Activated naive CD4-positive, alpha-beta T cell treated with anti-CD3 and anti-CD28 coated beads, Interleukin-2, amount 50 U/mL, for 72 hours (primary cell): ENCODE data around the gene FOXN1. TPM values are rescaled to one million over a fixed set of nuclear protein-coding genes. Genes with fewer than 3 reads are reported as not detected.

Source experiments
- ATAC-seq, 2 donors: fragments of 150-1000 bp; cut with Tn5 transposase; 2 replicates each; pipeline ENCODE4 v1.10.0; 2021; ENCODE audit warnings: mild to moderate bottlenecking in 2 of 2, moderate library complexity in 2 of 2
- DNase-seq, 2 donors: peaks; one replicate each; pipeline ENCODE4 v3.0.0; 2021 to 2022; ENCODE audit warnings: low spot score in 2 of 2
- H3K27ac Mint-ChIP-seq, 2 donors: one replicate each; pipeline ENCODE4 v1.8.0; 2022; ENCODE audit warnings: mild to moderate bottlenecking in 2 of 2, mixed read lengths in 2 of 2
- H3K36me3 Mint-ChIP-seq, 2 donors: one replicate each; pipeline ENCODE4 v1.8.0; 2022; ENCODE audit warnings: mixed read lengths in 2 of 2
- H3K9me3 Mint-ChIP-seq, 2 donors: one replicate each; pipeline ENCODE4 v1.8.0; 2022; ENCODE audit warnings: mixed read lengths in 2 of 2
- total RNA-seq, 2 donors: library from RNA; stranded (reverse); gene quantifications; one replicate each; pipeline ENCODE4 v1.2.3, GENCODE V29; 2022

The FOXN1 gene
- total RNA-seq, 2 donors from 2014 or later, result not detected

DNA sequence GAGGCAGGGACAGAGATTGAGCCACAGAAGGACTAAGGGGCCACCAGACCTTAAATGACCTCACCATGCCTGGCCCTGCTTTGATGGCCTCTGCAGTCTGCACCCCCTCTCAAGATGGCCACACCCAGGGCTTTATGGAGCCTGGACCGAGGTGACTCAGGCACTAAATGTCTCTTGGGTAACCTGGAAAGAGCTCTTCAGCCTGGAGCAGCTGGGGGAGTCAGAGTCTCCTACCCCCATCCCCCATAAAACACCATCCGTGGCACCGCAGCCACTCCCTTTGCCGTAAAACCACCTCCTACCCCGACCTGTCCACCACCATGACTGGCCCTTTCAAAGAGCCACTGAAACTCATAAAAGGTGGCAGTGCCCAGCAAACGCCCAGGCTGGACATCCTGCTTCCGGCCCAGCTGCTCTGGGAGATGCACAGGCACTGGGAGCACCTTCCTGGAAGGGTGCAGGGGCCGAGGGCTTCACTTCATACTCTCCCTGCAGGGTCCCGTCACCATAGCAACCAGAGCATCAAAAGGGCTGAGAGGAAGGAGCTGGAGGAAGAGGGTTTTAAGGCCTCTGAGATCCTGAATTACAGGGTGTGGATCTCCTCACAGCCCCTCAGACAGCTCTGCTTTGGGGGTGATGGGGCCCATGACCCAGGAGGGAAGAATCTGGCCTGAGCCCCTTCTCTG is 22.3 kb downstream of the FOXN1 start:
- Mint-ChIP-seq H3K36me3 (no peaks in the 10 kb centered on the region), H3K9me3 (no peaks in the 10 kb centered on the region), H3K27ac (no peak overlapping the region)
- DNase-seq (no peak), ATAC-seq (no peak)

DNA sequence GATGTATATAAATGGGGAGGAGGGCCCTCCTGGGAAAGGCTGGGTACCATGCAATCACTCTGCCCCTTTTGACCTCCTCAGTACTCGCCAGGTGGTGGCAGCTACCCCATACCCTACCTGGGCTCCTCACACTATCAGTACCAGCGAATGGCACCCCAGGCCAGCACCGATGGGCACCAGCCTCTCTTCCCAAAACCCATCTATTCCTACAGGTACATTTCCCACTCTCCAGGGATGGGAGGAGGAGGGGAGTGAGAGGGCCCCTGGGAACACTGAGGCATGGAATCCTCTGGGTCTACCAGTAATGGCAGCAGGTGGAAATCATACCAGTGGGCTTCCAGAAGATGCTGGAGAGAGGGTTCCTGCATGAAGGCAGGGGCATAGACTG is 22.9 kb downstream of the FOXN1 start:
- no peaks in the 10 kb centered on the region for H3K36me3 Mint-ChIP-seq
- DNase-seq, result no peak
- H3K9me3 Mint-ChIP-seq, result no peaks in the 10 kb centered on the region
- no peak overlapping the region for H3K27ac Mint-ChIP-seq
- ATAC-seq, result no peak

DNA sequence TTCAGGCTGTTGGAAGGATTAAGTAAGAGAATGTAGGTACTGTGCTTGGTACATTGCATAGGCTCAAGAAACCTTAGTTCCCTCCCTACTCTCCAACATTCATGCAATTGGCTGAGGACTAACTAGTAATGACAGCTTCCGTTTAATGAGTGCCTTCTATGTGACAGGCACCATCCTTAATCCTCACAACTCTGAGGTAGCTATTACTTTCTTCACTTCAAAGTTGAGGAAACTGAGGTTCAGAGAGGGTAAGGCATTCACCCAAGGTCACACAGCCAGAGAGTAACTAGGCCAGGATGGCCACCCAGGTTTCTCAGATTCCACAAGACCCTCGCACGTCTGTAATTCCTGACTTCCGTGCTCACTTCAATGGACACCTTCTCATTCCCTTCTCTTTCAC is 24.1 kb downstream of the FOXN1 start:
- Mint-ChIP-seq H3K9me3 (no peaks in the 10 kb centered on the region), H3K36me3 (no peaks in the 10 kb centered on the region), H3K27ac (no peak overlapping the region)
- ATAC-seq (no peak), DNase-seq (no peak)

DNA sequence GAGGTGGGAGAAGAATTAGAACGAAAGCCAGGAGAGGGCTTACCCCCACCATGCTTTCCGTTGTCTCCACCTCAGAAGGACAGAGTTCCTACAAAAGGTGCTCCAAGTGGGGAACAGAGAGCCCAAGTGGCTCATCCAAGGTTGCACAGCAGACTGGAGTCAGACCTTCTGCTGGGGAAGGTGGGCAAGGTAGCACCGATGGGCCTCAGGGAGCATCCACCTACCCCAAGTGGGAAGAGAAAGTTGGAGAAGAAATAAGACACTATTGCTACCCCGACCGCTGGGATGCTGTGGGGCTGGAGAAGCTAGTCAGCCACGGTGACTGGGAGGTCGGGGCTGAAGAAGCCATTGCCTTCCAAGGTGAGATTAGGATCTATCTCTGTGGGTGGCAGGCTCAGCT is 24.8 kb downstream of the FOXN1 start:
- ATAC-seq (no peak), DNase-seq (no peak)
- Mint-ChIP-seq H3K36me3 (no peaks in the 10 kb centered on the region), H3K9me3 (no peaks in the 10 kb centered on the region), H3K27ac (no peak overlapping the region)

DNA sequence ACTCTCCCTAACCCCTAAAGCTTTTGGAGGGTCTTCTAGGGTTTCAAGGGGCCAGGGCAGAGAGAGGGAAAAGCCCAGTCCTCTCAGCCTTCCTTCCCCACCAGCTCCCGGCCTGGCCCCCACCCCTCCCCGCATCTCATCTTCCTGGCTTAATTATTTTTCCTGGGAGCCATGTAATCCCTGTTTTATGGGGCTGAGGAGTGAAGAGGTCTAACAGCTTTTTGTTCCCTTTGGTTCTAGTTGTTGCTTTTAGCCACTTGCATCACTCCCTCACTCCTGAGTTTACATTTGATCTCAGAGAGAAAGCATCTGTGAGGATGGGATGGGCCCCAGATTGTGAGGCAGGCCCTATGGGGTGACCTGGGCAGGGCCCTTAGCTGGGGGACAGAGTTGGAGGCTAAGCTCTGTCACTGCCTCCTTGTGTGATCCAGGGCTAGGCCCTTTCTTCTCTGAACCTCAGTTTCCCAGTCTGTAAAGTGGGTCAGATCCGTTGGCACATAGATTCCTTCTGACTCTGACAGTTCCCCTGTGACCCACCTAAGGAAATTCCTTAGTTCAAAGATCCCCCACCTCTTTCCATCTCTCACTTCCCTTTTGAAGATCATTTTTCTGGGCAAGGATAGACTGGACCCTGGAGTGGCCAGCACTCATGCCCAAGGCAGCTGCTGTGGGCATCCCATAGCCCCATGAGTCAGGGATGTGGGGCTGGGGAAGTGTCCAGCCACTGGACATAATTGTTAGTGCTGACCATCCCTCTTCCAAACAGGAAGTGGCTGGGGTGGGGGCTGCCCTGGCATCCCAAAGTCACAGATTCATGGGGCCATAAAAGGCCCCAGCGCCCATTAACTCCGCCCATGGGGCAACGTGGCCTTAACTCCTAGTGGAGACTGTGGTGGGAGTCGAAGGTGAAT is 26.2 kb downstream of the FOXN1 start:
- Mint-ChIP-seq H3K27ac (no peak overlapping the region), H3K9me3 (no peaks in the 10 kb centered on the region), H3K36me3 (no peaks in the 10 kb centered on the region)
- no peak for DNase-seq
- no peak for ATAC-seq

DNA sequence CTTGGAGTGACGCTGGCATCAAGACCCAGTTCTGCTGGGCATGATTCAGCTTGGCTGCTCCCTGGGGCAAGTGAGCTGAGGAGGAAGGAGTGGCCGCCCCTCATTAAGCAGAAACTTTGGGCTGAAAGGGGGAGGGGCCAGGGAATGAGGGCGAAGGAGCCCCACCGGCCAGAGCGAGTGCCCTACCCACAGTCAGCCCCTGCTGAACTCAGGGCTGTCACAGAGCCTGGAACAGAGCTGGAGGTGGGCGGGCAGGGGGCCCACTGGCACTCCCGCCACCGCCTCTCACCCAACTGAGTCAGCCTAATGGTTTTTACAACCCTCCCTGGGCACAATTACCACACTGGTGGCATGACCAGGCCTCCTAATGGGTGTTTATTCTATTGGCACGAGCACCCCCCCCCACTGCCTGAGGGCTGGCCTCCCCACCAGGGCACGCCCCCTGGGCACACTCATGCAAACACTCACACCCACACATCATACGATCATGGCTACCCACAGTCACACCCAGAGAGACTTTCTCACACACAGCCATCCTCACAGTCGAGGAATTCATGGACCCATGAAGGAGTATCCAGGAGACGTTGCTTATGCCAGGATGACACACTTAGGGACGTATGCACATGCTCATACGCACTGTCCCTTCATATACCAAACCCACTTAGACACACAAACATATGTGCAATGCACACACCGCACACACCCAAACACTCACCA is 27.1 kb downstream of the FOXN1 start:
- Mint-ChIP-seq H3K9me3 (no peaks in the 10 kb centered on the region), H3K36me3 (no peaks in the 10 kb centered on the region), H3K27ac (no peak overlapping the region)
- ATAC-seq (no peak), DNase-seq (no peak)

DNA sequence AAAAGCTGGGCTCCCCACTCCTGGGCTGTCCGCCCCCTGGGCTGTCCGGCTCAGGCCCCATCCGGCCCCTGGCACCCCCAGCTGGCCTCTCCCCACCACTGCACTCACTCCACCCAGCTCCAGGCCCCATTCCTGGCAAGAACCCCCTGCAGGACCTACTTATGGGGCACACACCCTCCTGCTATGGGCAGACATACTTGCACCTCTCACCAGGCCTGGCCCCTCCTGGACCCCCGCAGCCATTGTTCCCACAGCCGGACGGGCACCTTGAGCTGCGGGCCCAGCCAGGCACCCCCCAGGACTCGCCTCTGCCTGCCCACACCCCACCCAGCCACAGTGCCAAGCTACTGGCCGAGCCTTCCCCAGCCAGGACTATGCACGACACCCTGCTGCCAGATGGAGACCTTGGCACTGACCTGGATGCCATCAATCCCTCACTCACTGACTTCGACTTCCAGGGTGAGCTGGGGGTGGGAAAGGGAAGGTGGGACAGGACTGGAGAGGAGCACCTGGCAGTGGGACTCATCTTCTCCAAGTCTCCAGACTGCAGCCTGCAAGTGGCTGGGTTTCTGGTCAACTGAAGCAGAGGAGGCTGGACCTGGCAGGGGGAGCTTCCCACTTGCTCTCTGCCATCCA is 28.7 kb downstream of the FOXN1 start:
- DNase-seq (no peak), ATAC-seq (no peak)
- no peaks in the 10 kb centered on the region for H3K36me3 Mint-ChIP-seq
- no peak overlapping the region for H3K27ac Mint-ChIP-seq
- H3K9me3 Mint-ChIP-seq, result no peaks in the 10 kb centered on the region

DNA sequence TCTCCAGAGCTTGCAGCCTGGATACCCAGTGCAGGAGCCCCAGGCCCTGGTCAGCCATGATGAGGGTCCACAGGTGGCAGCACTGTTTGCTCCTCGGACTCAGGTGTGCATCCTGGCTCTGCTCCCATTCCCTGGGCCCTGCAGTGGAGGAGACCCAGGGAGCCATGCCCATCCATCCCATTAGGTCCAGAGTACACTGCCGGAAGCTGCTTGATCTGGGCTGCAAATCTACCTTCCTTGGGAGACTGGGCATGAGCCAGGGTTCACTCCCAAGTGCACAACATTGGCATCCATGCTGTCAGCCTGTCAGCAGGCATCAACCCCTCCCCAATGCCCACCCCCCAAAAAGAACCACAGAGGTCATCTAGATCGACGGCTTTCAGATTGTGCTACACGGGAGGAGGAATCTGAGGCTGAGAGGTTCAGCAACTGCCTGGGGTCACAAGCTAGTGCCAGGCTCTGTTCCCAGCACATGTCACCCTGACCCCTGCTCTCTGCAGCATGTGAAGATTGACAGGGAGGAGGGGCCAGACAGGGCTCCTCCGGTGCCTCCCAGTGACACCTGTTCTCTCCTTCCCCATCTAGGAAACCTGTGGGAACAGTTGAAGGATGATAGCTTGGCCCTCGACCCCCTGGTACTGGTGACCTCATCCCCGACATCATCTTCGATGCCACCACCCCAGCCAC is 30.5 kb downstream of the FOXN1 start:
- no peaks in the 10 kb centered on the region for H3K36me3 Mint-ChIP-seq
- ATAC-seq (no peak), DNase-seq (no peak)
- no peak overlapping the region for H3K27ac Mint-ChIP-seq
- H3K9me3 Mint-ChIP-seq, result no peaks in the 10 kb centered on the region

DNA sequence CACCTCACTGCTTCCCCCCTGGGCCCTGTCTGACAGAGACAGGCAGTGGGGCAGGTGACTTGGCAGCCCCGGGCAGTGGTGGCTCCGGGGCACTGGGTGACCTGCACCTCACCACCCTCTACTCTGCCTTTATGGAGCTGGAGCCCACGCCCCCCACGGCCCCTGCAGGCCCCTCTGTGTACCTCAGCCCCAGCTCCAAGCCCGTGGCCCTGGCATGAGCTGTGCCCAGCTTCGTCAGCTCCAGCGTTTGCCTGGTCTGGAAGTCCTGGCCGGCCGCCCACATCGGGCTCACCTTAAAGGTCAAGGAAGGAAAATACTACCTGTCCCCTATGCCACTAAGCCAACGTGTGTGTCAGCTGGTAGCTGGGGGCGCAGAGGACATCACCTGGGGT is 31.1 kb downstream of the FOXN1 start:
- no peak overlapping the region for H3K27ac Mint-ChIP-seq
- H3K36me3 Mint-ChIP-seq, result no peaks in the 10 kb centered on the region
- ATAC-seq, result no peak
- no peak for DNase-seq
- no peaks in the 10 kb centered on the region for H3K9me3 Mint-ChIP-seq

DNA sequence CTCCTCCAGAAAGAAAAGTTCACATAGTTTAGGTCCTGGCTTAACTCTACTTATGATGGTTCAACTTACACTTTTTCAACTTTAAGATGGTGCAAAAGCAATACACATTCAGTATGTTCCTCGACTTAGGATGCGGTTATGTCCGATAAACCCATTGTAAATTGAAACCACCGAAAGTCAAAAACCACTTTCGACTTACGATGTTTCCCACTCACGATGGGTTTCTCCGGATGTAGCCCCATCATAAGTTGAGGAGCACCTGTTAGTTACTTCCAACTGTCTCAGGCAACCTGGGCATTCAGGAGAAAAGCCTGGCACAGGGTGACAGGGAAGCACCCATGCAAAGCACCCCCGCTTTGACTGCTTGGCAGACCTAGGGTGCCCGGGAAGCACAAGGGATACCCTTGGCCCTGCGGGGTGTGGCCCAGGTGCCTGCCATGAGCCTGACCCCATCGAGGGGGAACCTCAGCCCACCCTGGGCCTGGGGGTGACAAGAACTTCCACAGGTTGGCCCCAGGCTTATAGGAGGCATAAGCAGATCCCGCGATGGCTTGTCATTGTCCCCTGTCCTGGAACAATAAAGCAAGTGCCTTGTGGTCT is 32.2 kb downstream of the FOXN1 start:
- Mint-ChIP-seq H3K9me3 (no peaks in the 10 kb centered on the region), H3K27ac (no peak overlapping the region), H3K36me3 (no peaks in the 10 kb centered on the region)
- ATAC-seq, result no peak
- no peak for DNase-seq

DNA sequence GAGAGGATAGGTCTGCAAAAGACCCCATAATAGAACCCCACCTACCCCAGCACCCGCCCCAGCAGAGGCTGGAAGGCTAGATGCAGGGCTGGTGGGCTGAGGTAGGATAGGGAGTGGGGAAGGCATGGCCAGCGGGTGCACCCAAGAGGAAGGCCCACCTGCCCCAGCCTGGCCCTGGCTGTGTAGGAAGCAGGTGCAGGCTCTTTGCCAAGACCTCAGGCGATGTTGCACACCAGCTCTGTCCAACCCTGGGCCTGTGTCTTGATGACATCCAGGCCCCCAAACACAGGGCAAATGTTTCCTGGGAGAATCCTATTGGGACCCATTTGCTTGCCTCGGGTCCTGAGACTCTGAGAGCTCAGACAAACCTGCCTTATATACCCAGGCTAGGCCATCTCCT is 34.1 kb downstream of the FOXN1 start:
- DNase-seq (no peak), ATAC-seq (no peak)
- Mint-ChIP-seq H3K9me3 (no peaks in the 10 kb centered on the region), H3K27ac (no peak overlapping the region), H3K36me3 (no peaks in the 10 kb centered on the region)

DNA sequence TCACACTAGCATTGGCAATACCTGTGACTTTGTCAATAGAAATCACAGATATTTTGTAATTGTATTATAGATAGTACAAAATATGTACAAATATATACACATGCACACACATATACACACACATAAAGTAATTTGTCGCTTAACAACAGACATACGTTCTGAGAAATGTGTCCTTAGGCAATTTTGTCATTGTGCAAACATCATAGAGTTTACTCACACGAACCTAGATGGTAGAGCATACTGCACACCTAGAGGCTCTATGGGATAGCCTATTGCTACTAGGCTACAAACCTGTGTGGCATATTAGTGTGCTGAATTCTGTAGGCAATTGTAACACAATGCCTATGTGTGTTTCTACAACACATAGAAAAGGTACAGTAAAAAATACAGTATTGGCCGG is 35.3 kb downstream of the FOXN1 start:
- H3K36me3 Mint-ChIP-seq, result no peaks in the 10 kb centered on the region
- H3K9me3 Mint-ChIP-seq, result no peaks in the 10 kb centered on the region
- ATAC-seq, result no peak
- no peak for DNase-seq
- H3K27ac Mint-ChIP-seq, result no peak overlapping the region

DNA sequence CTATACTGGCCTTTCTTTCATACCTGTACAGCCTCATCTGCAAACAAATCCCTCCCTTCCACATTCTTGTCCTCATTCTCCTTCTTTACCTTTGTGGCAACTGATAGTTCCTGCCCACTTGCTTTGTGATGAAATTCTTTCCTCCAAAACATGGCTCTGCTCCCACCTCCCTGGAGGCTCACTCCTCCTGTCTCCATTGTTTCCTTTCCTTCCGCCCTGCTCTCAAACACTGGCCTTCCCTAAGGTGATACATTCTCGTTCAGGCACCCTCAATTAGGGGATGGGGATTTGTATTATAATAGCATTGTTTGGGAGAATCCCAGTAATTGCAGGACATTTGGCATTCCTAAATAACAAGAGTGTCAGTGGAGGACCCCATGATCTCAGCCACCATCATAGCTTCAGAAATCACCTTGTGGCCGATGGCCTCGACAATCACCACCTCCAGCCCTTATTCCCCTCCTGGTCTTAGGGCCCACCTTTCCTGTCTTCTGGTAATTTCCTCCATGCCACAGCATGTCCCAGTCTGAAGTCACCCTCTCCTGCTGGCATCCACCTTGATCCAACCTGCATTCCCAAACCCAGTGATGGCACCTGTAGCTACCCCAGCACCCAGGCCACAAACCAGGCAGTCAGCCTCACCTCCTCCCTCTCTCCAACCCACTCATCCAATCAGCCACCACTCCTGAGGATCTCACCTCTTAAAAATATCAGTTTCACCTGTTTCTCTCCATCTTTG is 38.4 kb downstream of the FOXN1 start:
- DNase-seq (no peak), ATAC-seq (no peak)
- H3K27ac Mint-ChIP-seq, result peak overlapping the region in 1 of 2 donors; percentile 25
- H3K36me3 Mint-ChIP-seq, result no peaks in the 10 kb centered on the region
- H3K9me3 Mint-ChIP-seq, result no peaks in the 10 kb centered on the region

DNA sequence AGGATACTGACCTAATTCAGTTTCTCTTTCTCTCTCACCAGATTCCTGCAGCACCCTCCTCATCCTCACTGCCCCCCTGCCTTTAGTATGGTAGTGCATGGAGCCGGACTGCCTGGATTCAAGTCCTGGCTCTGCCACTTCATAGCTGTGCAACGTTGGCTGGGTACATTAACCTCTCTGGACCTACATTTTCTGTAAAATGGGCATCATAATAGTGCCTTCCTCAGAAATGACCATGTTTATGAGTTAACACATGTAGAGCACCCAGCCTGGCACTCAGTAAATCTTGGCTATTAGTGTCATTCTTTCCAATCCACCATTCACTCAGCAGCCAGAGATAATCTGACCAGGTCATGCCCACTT is 39.0 kb downstream of the FOXN1 start:
- DNase-seq, result no peak
- ATAC-seq, result no peak
- no peaks in the 10 kb centered on the region for H3K36me3 Mint-ChIP-seq
- H3K9me3 Mint-ChIP-seq, result no peaks in the 10 kb centered on the region
- H3K27ac Mint-ChIP-seq, result peak overlapping the region in 1 of 2 donors; percentile 25

DNA sequence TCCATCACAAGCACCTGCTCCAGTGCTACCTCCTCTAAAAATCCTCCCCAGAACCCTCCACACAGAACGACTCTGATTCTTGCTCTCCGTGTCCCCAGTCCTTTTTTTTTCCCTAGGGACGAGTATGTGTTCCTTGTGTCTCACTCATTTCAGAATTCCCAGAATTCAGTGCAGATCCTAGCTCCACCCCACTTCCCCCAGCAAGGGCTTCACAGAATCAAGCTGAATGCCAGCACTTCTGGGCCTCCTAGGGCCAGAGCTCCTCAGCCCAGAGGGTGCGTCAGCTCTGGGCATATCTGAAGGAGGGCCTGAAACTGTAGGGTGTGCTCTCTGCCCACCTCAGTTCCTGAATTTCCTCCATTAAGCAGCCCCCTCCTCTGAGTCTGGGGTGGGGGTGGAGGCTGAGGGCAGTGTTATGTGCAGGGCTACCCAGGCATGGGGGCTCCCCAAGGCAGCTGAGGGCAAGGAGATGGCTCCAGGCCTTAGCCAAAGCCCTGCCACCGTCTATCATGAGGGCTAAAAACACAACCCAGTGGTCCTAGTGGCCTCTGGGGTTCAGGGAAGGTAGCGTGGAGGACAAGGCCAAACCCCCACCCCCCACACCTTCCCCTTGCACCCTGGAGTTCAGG is 39.8 kb downstream of the FOXN1 start:
- Mint-ChIP-seq H3K27ac (peak overlapping the region; percentile 1 to 25), H3K36me3 (no peaks in the 10 kb centered on the region), H3K9me3 (no peaks in the 10 kb centered on the region)
- DNase-seq (no peak), ATAC-seq (no peak)
